HEK293 (cell line): ENCODE results near the gene PLPPR2.
A peak's percentile ranks its signal among the peaks of the same experiment; 100 is the strongest.

Experiments
- ZBTB1 ChIP-seq: fragments of 450-650 bp; formaldehyde crosslinking; IDR thresholded peaks from 2 replicates; pipeline ENCODE4 v1.5.1; 2016; ENCODE audit warnings: missing biosample characterization, missing genetic modification characterization
- TF ChIP-seq, protein P1 (sequence below): fragments of 450-650 bp; formaldehyde crosslinking; IDR thresholded peaks from 2 replicates; pipeline ENCODE4 v1.5.1; 2016; ENCODE audit warnings: missing biosample characterization, missing genetic modification characterization

DNA sequence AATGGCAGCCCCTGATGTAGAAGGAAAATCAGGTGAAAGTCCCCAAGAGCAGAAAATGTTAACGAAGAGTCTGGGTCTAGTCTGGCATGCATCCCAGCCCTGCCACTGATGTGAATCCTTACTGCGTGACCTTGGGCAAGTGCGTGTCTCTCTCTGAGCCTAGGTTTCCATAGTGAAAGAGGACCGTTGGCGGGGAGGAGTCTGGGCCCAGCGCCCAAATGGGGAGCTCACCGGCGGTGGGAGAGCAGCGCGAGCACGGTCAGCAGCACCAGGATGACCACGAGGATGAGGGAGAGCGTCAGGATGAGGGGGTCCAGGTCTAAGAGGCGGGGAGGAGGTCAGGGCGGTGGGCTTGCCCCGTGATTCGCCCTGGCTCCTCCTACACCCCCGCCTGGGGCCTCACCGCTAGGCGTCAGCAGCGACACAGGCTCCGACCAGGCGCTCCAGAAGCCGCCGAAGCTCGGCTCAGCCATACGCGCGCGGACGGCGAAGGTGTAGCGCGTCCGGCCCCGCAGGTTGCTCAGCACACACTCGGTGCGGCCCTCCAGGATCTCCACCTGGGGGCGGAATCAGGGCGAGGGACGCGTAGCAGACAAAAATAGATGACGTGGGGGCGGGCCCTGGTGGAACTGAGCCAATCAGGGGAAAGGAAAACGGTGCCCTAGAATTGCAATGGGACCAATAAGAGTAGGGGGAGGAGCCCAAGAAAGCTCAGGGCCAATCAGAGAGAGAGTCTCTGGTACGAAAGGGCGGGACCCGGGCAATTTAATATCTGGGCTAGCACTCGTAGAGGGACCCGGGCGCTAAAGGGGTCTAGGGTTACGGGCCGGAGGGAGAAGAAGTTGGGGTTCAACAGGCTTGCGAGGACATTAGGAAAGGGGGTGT is 25.7 kb downstream of the PLPPR2 start:
- TF ChIP-seq, protein P1, sequence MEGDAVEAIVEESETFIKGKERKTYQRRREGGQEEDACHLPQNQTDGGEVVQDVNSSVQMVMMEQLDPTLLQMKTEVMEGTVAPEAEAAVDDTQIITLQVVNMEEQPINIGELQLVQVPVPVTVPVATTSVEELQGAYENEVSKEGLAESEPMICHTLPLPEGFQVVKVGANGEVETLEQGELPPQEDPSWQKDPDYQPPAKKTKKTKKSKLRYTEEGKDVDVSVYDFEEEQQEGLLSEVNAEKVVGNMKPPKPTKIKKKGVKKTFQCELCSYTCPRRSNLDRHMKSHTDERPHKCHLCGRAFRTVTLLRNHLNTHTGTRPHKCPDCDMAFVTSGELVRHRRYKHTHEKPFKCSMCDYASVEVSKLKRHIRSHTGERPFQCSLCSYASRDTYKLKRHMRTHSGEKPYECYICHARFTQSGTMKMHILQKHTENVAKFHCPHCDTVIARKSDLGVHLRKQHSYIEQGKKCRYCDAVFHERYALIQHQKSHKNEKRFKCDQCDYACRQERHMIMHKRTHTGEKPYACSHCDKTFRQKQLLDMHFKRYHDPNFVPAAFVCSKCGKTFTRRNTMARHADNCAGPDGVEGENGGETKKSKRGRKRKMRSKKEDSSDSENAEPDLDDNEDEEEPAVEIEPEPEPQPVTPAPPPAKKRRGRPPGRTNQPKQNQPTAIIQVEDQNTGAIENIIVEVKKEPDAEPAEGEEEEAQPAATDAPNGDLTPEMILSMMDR (tag by site-specific recombination): peak; percentile 97
- peak; percentile 14; the same call in 1 of the 2 replicates for TF ChIP-seq ZBTB1 (tag by site-specific recombination)
